ENCODE data around the gene CDR2.

- TF ChIP-seq CTCF (IDR thresholded peaks at IDR 0.05) (no peak), POLR2A (IDR thresholded peaks at IDR 0.05) (peak in 2 of 4 donors; percentile 34 to 73), POLR2AphosphoS5 (IDR thresholded peaks at IDR 0.05) (peak; percentile 78 to 94 (median 93)), EP300 (IDR thresholded peaks at IDR 0.05) (no peak)
Measured at GRCh38 chr16:22374311-22375116, at the start of gene CDR2.

Measured in stomach (tissue), 4 donors.